8988T (cell line): ENCODE data around the gene SLITRK1.

Source experiments
- DNase-seq: peaks from one replicate; pipeline ENCODE4 v3.0.0; 2011

SLITRK1 gene

DNA sequence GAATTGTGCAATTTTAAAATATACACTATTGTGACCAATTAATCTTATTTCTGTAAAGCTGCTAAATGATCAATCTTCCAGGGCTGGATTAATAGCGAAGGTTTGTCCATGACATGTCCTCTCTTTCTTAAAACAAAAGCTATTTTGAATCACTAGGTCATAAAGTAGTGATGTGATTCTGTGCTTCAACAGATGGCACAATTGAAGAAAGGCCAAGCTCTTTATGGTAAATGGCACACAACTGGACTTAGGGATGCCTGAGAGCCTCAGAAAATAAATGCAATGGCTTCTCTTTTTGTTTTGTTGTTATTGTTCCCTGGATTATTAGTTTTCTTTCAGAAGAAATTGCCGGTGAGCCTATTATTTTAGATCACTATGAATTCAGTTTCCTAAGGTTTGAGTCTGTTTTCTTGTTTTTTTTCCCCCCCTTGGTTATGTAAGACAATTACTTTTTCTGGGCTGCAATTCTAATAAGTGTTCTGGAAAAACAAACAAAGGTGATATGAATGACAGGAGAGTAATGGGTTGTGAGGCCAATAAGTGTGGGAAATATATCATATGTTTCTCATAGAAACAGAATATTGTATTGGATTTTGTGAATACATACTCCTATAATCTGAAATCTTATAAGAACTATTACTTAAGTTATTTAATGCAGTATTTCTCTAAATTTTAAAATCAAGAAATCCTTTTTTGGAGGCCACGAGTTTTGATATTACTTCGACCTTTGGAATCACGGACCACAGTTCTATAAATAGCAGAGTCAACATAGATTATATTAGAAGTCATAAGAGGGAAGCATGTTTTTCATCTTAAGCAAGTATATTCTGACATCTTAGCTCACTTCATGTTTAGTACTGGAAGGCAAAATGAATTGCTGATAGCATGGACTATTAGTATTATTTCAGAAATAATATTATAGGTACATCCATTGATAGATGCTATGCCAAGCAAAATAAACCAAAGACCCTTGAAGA lies 16.8 kb downstream of the SLITRK1 start:
- DNase-seq, result no peak

DNA sequence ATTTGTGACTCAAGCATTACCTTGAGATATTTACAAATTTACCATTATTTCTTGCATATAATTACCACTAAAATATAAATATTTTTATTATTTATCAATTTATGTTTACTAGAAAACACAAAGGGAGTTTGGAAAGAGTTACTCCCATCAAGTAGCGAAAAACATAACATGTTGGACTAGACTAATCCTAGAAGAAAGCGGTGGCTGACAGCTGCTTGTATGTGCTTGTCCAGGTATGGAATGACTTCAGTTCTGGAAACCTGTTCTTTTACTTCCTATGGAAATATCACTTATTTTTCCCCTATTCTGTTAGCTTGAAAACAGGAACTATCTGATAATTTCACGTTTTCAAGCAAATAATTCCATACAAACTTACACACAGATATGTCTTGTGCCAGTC lies 28.5 kb downstream of the SLITRK1 start:
- no peak for DNase-seq

DNA sequence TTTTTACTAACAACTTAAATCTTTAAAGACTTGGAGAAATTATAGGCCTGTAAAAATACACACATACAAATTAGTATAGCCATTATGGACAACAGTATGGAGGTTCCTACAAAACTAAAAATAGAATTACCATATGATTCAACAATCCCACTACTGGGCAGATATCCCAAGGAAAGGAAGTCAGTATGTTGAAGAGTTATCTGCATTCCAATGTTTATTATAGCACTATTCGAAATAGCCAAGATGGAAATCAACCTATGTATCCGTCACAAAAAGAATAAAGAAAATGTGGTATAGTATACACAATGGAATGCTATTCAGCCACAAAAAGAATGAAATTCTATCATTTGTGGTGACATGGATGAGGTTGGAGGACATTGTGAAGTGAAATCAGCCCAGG lies 37.2 kb downstream of the SLITRK1 start:
- DNase-seq, result no peak

DNA sequence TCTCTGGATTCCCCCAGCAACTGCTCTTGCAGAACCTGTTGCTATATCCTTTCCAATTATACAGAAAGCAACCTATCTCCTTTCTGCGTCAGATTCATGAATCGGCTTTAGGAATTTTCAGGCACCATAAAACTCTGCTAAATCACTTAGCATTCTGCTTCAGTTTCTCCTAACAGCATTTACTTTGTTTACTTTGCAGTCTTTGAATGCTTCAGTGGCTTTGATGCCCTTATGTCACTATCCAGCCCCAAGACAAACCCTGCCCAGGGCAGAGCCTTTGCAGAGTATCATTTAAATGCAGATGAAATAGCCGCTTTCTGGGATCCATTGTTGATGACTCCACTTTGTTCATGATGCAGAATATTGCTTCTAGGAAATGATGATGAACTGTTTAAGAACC lies 43.1 kb downstream of the SLITRK1 start:
- no peak for DNase-seq

DNA sequence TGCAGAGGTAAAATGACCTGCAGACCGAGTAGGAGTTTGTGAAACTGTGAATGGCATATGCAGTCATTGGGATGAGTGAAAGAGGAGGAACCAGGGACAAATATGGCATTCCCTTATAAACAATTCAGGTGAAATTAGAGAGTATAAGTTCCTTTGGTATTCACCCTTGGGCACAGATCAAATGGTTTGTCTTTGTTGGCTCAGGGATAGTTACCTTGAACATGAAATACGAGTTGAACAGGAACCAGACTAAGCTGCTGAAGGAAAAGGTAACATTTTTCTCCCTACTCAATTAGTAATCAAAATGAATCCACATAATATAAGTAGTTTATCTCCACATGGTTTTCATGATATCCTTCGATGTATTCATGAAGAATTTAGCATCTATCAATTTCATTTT lies 50.5 kb downstream of the SLITRK1 start:
- no peak for DNase-seq

DNA sequence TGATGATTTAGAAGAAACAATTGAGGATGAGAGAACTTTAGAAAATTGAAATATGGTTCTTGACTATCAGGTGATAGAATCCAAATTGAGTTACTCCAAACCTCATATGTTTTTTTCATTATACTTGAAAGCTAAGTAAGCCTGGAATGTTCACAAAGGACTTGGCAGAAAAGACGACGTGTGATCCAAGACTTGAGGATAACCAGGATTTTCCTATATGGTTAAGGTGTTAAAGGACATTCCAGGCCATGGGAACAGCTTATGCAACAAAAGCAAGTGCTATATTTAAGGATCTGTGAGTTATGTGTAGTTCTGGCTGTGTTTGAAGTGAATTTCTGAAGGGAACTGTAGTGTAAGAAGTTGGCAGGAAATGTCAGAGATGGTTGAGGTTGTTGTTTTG lies 52.5 kb downstream of the SLITRK1 start:
- no peak for DNase-seq

DNA sequence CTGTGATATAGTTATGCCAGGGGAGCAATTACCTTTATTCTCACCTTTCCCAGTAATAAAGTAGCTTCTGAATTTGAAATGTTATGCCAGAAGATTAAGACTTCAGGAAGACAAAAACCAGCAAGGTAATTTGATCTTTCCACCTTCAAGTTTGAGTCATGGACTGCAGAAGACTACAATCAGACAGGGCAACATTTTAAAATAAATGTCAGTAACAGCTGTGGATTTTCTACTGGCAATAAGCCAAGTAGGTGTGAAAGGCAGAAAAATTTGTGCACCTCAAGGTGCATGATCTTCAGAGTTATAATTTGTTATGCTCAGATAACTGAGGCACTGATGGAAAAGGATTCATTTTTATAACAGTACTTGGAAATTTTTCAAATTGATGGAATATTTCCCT lies 54.9 kb downstream of the SLITRK1 start:
- DNase-seq, result no peak
